ENCODE data around the gene TNRC6C.

The TNRC6C gene

DNA sequence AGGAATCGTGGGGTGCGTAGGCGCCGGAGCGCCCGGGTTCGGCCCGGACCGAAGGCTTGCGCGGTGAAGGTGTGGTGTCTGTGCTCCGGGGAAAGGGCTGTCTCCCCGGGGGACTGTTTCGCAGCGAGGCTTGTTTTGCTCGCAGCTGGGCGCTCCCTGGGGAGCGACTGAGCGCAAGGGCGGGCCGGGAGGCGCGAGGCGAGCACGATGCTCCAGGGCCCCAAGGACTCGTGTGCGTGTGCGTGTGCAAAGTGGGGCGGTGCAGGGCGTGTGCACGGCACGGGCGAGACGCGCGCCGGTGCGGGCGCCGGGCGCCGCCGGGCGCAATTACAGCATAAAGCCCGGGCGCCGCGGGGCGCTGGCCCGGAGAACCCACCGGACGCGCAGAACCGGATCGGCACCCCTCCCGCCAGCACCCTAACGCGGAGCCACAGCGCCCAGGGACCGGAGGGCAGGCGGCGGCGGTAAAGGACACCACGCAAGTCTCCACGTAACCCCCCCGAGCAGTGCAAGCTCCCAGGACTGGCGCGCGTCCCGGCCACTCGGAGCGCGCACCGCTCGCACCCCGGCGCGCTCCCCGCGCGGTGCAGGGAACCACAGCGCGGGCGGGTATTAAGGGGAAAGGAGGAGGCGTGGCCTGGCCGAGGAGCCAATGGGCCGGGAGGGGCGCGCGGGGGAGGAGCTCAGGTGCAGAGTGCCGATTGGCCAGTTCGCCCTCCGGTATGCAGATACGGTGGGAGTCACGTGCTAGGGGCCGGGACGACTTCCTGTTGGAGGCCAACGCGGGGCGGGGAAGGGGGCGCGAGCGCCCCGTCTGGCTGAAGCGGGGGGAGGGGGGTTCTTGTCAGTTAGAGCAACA lies at the start of gene TNRC6C (continued):
- TF ChIP-seq, protein P1, sequence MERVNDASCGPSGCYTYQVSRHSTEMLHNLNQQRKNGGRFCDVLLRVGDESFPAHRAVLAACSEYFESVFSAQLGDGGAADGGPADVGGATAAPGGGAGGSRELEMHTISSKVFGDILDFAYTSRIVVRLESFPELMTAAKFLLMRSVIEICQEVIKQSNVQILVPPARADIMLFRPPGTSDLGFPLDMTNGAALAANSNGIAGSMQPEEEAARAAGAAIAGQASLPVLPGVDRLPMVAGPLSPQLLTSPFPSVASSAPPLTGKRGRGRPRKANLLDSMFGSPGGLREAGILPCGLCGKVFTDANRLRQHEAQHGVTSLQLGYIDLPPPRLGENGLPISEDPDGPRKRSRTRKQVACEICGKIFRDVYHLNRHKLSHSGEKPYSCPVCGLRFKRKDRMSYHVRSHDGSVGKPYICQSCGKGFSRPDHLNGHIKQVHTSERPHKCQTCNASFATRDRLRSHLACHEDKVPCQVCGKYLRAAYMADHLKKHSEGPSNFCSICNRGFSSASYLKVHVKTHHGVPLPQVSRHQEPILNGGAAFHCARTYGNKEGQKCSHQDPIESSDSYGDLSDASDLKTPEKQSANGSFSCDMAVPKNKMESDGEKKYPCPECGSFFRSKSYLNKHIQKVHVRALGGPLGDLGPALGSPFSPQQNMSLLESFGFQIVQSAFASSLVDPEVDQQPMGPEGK (tag by site-specific recombination; IDR thresholded peaks at IDR 0.05) = peak; percentile 96
- no peak for TF ChIP-seq ZNF175 (tag by site-specific recombination; IDR thresholded peaks at IDR 0.05)
- no peak for TF ChIP-seq HOXA7 (CRISPR knock-in tag; IDR thresholded peaks at IDR 0.05; ENCODE audit: borderline replicate concordance)
- peak; percentile 88 for TF ChIP-seq ZEB2 (tag by site-specific recombination; IDR thresholded peaks at IDR 0.05)
- TF ChIP-seq ZNF155 (tag by site-specific recombination; IDR thresholded peaks at IDR 0.05) = no peak
- TF ChIP-seq ZNF843 (tag by site-specific recombination; IDR thresholded peaks at IDR 0.05) = peak; percentile 57
- TF ChIP-seq REPIN1 (tag by site-specific recombination; IDR thresholded peaks at IDR 0.05; ENCODE audit: low read depth) = peak; percentile 49; the same call in 1 of the 2 replicates
- peak; percentile 6; the same call in 1 of the 2 replicates for TF ChIP-seq GLI2 (tag by site-specific recombination; IDR thresholded peaks at IDR 0.05; ENCODE audit: borderline replicate concordance, low read depth)
- no peak for TF ChIP-seq HOXD13 (CRISPR knock-in tag; IDR thresholded peaks at IDR 0.05; ENCODE audit: borderline replicate concordance)
- no peak; the same call in none of the 2 replicates for TF ChIP-seq YY1 (tag by site-specific recombination; IDR thresholded peaks at IDR 0.05)
- TF ChIP-seq KLF9 (tag by site-specific recombination; IDR thresholded peaks at IDR 0.05; ENCODE audit: low read depth) = peak; percentile 77
- TF ChIP-seq ZNF274 (IDR thresholded peaks at IDR 0.05; ENCODE audit: low read length) = no peak
- no peak for TF ChIP-seq ZNF274 (tag by site-specific recombination; IDR thresholded peaks at IDR 0.05; ENCODE audit: borderline replicate concordance)
- TF ChIP-seq, protein P2, sequence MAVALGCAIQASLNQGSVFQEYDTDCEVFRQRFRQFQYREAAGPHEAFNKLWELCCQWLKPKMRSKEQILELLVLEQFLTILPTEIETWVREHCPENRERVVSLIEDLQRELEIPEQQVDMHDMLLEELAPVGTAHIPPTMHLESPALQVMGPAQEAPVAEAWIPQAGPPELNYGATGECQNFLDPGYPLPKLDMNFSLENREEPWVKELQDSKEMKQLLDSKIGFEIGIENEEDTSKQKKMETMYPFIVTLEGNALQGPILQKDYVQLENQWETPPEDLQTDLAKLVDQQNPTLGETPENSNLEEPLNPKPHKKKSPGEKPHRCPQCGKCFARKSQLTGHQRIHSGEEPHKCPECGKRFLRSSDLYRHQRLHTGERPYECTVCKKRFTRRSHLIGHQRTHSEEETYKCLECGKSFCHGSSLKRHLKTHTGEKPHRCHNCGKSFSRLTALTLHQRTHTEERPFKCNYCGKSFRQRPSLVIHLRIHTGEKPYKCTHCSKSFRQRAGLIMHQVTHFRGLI (tag by site-specific recombination; IDR thresholded peaks at IDR 0.05) = peak; percentile 69
- TF ChIP-seq ZNF654 (tag by site-specific recombination; IDR thresholded peaks at IDR 0.05; ENCODE audit: low read depth) = no peak
- peak; percentile 59 for TF ChIP-seq IKZF3 (tag by site-specific recombination; IDR thresholded peaks at IDR 0.05)
- peak; percentile 76 for TF ChIP-seq ZNF169 (tag by site-specific recombination; IDR thresholded peaks at IDR 0.05)
- TF ChIP-seq GLIS1 (tag by site-specific recombination; IDR thresholded peaks at IDR 0.05) = peak; percentile 75
- TF ChIP-seq ZBTB7A (tag by site-specific recombination; IDR thresholded peaks at IDR 0.05; ENCODE audit: low read depth) = peak; percentile 89
- no peak for TF ChIP-seq ZNF138 (tag by site-specific recombination; IDR thresholded peaks at IDR 0.05; ENCODE audit: borderline replicate concordance)
- TF ChIP-seq SP7 (tag by site-specific recombination; IDR thresholded peaks at IDR 0.05) = peak; percentile 88
- TF ChIP-seq ZBTB8A (tag by site-specific recombination; IDR thresholded peaks at IDR 0.05) = peak; percentile 98
- peak; percentile 97 for TF ChIP-seq ZNF423 (tag by site-specific recombination; IDR thresholded peaks at IDR 0.05)
- TF ChIP-seq PRDM1 (tag by site-specific recombination; IDR thresholded peaks at IDR 0.05) = peak; percentile 68; the same call in 1 of the 2 replicates
- no peak for TF ChIP-seq ZNF707 (tag by site-specific recombination; IDR thresholded peaks at IDR 0.05)
- TF ChIP-seq, protein P3, sequence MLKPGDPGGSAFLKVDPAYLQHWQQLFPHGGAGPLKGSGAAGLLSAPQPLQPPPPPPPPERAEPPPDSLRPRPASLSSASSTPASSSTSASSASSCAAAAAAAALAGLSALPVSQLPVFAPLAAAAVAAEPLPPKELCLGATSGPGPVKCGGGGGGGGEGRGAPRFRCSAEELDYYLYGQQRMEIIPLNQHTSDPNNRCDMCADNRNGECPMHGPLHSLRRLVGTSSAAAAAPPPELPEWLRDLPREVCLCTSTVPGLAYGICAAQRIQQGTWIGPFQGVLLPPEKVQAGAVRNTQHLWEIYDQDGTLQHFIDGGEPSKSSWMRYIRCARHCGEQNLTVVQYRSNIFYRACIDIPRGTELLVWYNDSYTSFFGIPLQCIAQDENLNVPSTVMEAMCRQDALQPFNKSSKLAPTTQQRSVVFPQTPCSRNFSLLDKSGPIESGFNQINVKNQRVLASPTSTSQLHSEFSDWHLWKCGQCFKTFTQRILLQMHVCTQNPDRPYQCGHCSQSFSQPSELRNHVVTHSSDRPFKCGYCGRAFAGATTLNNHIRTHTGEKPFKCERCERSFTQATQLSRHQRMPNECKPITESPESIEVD (tag by site-specific recombination; IDR thresholded peaks at IDR 0.05) = peak; percentile 26; the same call in 1 of the 2 replicates
- peak; percentile 37; the same call in 1 of the 2 replicates for TF ChIP-seq MZF1 (tag by site-specific recombination; IDR thresholded peaks at IDR 0.05; ENCODE audit: borderline replicate concordance)
- TF ChIP-seq, protein P4, sequence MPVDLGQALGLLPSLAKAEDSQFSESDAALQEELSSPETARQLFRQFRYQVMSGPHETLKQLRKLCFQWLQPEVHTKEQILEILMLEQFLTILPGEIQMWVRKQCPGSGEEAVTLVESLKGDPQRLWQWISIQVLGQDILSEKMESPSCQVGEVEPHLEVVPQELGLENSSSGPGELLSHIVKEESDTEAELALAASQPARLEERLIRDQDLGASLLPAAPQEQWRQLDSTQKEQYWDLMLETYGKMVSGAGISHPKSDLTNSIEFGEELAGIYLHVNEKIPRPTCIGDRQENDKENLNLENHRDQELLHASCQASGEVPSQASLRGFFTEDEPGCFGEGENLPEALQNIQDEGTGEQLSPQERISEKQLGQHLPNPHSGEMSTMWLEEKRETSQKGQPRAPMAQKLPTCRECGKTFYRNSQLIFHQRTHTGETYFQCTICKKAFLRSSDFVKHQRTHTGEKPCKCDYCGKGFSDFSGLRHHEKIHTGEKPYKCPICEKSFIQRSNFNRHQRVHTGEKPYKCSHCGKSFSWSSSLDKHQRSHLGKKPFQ (tag by site-specific recombination; IDR thresholded peaks at IDR 0.05) = no peak
- no peak for TF ChIP-seq BCL11A (tag by site-specific recombination; IDR thresholded peaks at IDR 0.05; ENCODE audit: low read depth)
- TF ChIP-seq, protein P5, sequence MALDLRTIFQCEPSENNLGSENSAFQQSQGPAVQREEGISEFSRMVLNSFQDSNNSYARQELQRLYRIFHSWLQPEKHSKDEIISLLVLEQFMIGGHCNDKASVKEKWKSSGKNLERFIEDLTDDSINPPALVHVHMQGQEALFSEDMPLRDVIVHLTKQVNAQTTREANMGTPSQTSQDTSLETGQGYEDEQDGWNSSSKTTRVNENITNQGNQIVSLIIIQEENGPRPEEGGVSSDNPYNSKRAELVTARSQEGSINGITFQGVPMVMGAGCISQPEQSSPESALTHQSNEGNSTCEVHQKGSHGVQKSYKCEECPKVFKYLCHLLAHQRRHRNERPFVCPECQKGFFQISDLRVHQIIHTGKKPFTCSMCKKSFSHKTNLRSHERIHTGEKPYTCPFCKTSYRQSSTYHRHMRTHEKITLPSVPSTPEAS (tag by site-specific recombination; IDR thresholded peaks at IDR 0.05) = peak; percentile 13; the same call in 1 of the 2 replicates
- peak; percentile 71; the same call in 1 of the 2 replicates for TF ChIP-seq ZNF76 (tag by site-specific recombination; IDR thresholded peaks at IDR 0.05; ENCODE audit: borderline replicate concordance, low read depth)
- TF ChIP-seq ZSCAN16 (tag by site-specific recombination; IDR thresholded peaks at IDR 0.05) = peak; percentile 38; the same call in 1 of the 2 replicates
- TF ChIP-seq ZNF184 (tag by site-specific recombination; IDR thresholded peaks at IDR 0.05) = 0 out of 2 replicates have a peak, but pooled peaks have one; percentile 79

All from HEK293 (cell line).